ENCODE data around the gene SYNPO2.
"Not testable (repeated sequence)": the region's sequence is repeated elsewhere in the genome, so short reads cannot be mapped to it uniquely, and the experiment has no call there.

The SYNPO2 gene

DNA sequence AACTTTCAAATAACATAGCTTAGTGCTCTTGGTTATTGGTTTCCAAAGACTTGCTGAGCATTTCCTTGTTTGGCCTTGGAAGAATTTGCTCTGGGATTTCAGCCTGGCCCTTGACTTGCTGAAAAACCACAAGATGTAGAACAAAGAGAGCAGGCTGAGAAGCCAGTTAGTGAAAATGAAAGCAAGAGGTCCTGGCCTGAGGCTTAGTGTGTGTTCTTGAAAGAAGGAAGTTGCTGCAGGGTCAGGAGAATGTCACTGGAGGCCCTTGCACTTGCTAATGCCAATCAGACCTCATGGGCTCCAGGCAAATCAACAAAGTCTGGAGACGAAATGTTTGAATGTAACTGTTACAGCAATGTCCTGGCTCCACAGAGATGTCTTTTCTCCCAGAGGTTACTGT is 79.4 kb downstream of the SYNPO2 start:
- H3K27me3 ChIP-seq (ENCODE audit: control insufficient read depth in 1 of 2, insufficient read depth in 2 of 2, low read length in 2 of 2): no peaks in the 10 kb centered on the region
- H3K27ac ChIP-seq (ENCODE audit: low read depth, low read length): peak overlapping the region; percentile 42
- H3K9ac ChIP-seq (ENCODE audit: low read depth in 1 of 2, low read length in 2 of 2): no peak overlapping the region
- no peaks in the 10 kb centered on the region for H3K9me3 ChIP-seq (ENCODE audit: control insufficient read depth in 1 of 2, low read length in 2 of 2)
- H3K4me1 ChIP-seq (ENCODE audit: control insufficient read depth in 1 of 2, insufficient read depth in 2 of 2, low read length in 2 of 2): peaks cover 15 to 21% of the 10 kb centered on the region in 2 donors
- peak overlapping the region in 1 of 2 donors; percentile 56 for H3K4me3 ChIP-seq (ENCODE audit: low read depth in 1 of 2, low read length in 2 of 2)
- H3K36me3 ChIP-seq (ENCODE audit: control insufficient read depth in 1 of 2, insufficient read depth in 2 of 2, low read length in 2 of 2): no peaks in the 10 kb centered on the region

DNA sequence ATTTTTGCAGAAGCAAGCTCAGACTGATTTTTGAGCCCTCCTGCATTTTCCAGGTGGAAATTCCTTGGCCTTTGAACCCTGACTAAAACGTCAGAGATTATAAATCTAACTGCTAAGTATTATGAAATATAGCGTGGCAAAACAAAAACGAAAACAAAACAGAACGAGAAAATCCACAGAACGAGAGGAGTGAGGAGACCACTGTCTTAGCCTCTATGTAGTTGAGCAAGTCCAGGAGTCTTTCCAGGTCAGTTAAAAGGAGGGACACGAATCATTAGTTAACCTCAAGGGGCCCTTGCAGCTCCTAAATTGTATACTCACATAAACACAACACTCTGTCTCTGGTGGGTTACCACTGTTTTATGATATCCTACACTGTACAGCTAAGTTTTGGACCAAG is 80.2 kb downstream of the SYNPO2 start:
- H3K9me3 ChIP-seq (ENCODE audit: control insufficient read depth in 1 of 2, low read length in 2 of 2): no peaks in the 10 kb centered on the region
- no peaks in the 10 kb centered on the region for H3K27me3 ChIP-seq (ENCODE audit: control insufficient read depth in 1 of 2, insufficient read depth in 2 of 2, low read length in 2 of 2)
- H3K36me3 ChIP-seq (ENCODE audit: control insufficient read depth in 1 of 2, insufficient read depth in 2 of 2, low read length in 2 of 2): no peaks in the 10 kb centered on the region
- H3K4me3 ChIP-seq (ENCODE audit: low read depth in 1 of 2, low read length in 2 of 2): peak overlapping the region; percentile 53 to 56
- peaks cover 15 to 21% of the 10 kb centered on the region in 2 donors for H3K4me1 ChIP-seq (ENCODE audit: control insufficient read depth in 1 of 2, insufficient read depth in 2 of 2, low read length in 2 of 2)
- H3K27ac ChIP-seq (ENCODE audit: low read depth, low read length): no peak overlapping the region
- peak overlapping the region; percentile 45 to 55 for H3K9ac ChIP-seq (ENCODE audit: low read depth in 1 of 2, low read length in 2 of 2)

DNA sequence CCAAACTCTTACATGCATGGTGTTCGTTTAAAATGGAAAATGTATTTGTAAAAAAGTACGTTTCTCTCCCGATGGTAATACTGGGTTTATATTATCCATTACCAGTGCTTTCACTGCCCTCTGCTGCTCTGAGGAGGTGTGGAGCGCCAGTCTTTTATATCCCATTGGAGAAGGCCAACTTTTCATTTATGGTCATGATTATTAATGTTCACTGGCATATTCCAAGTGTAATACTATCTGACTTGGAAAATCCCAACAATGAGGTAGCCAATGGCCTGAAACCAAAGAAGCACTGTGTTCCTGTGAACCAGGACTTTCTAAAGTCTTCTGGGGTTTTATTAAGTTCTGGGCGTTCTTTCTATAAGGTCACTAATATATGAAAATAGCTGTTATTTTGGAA is 80.7 kb downstream of the SYNPO2 start:
- no peaks in the 10 kb centered on the region for H3K36me3 ChIP-seq (ENCODE audit: control insufficient read depth in 1 of 2, insufficient read depth in 2 of 2, low read length in 2 of 2)
- peaks cover 15 to 21% of the 10 kb centered on the region in 2 donors for H3K4me1 ChIP-seq (ENCODE audit: control insufficient read depth in 1 of 2, insufficient read depth in 2 of 2, low read length in 2 of 2)
- H3K27ac ChIP-seq (ENCODE audit: low read depth, low read length): no peak overlapping the region
- H3K27me3 ChIP-seq (ENCODE audit: control insufficient read depth in 1 of 2, insufficient read depth in 2 of 2, low read length in 2 of 2): no peaks in the 10 kb centered on the region
- H3K4me3 ChIP-seq (ENCODE audit: low read depth in 1 of 2, low read length in 2 of 2): peak overlapping the region; percentile 53 to 56
- H3K9ac ChIP-seq (ENCODE audit: low read depth in 1 of 2, low read length in 2 of 2): peak overlapping the region; percentile 45 to 55
- no peaks in the 10 kb centered on the region for H3K9me3 ChIP-seq (ENCODE audit: control insufficient read depth in 1 of 2, low read length in 2 of 2)

DNA sequence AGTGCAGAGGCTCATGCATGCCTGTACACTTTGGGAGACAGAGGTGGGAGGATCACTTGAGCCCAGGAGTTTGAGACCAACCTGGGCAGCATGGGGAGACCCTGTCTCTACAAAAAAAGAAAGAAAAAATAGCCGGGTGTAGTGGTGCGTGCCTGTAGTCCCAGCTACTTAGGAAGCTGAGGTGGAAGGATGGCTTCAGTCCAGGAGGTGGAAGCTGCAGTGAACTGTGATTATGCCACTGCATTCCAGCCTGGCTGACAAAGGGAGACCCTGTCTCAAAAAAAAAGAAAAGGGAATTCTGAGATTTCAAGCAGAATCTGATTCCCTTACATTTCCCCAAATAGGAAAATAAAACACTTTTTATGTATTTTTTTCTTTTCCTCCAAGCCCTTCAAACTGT is 83.5 kb downstream of the SYNPO2 start:
- peaks cover 20 to 27% of the 10 kb centered on the region in 2 donors for H3K4me1 ChIP-seq (ENCODE audit: control insufficient read depth in 1 of 2, insufficient read depth in 2 of 2, low read length in 2 of 2)
- H3K9ac ChIP-seq (ENCODE audit: low read depth in 1 of 2, low read length in 2 of 2): no peak overlapping the region
- H3K36me3 ChIP-seq (ENCODE audit: control insufficient read depth in 1 of 2, insufficient read depth in 2 of 2, low read length in 2 of 2): no peaks in the 10 kb centered on the region
- H3K4me3 ChIP-seq (ENCODE audit: low read depth in 1 of 2, low read length in 2 of 2): no peak overlapping the region
- no peaks in the 10 kb centered on the region for H3K9me3 ChIP-seq (ENCODE audit: control insufficient read depth in 1 of 2, low read length in 2 of 2)
- H3K27ac ChIP-seq (ENCODE audit: low read depth, low read length): no peak overlapping the region
- H3K27me3 ChIP-seq (ENCODE audit: control insufficient read depth in 1 of 2, insufficient read depth in 2 of 2, low read length in 2 of 2): no peaks in the 10 kb centered on the region

DNA sequence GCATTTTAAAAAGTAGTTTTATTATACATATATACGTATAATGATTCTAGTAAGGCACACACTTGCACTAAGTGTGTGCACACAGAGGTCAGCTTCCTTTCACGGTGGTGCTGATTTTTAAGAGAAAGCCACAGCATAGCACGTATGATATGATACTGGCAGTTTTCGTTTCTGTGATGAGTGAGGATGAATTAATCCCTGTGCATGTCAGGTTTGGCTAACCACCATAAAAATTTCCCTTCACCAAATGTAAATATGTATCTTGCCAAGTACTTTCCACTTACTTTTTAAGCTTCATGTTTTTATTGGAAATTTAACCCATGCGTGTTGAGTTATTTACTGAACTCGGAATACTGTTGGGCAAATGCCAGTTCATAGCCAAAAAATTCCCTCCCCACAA is 84.6 kb downstream of the SYNPO2 start:
- peaks cover 9 to 22% of the 10 kb centered on the region in 2 donors for H3K4me1 ChIP-seq (ENCODE audit: control insufficient read depth in 1 of 2, insufficient read depth in 2 of 2, low read length in 2 of 2)

DNA sequence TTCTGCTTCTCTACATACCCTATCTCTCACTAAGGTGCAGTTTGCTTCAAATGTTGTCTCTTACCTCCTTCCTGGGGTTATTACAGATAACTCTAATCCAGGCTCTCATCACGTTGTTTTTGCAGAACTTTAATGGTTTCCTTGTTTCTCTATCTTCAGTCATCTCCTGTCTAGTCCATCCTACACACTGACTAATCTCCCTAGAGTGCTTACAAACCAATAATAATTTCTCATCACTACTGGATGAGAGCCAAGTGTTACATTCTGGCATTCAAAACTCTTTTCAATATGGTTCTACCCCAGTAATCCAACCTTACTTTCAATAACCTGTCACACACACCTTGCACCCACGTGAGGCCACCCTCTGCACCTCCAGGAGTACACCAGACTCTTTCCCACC is 86.1 kb downstream of the SYNPO2 start:
- no peaks in the 10 kb centered on the region for H3K36me3 ChIP-seq (ENCODE audit: control insufficient read depth in 1 of 2, insufficient read depth in 2 of 2, low read length in 2 of 2)

More for the DNA sequence above, 84.6 kb downstream of the SYNPO2 start:
- Histone ChIP-seq H3K36me3 (ENCODE audit: control insufficient read depth in 1 of 2, insufficient read depth in 2 of 2, low read length in 2 of 2) (no peaks in the 10 kb centered on the region), H3K27me3 (ENCODE audit: control insufficient read depth in 1 of 2, insufficient read depth in 2 of 2, low read length in 2 of 2) (no peaks in the 10 kb centered on the region), H3K27ac (ENCODE audit: low read depth, low read length) (no peak overlapping the region), H3K4me3 (ENCODE audit: low read depth in 1 of 2, low read length in 2 of 2) (no peak overlapping the region), H3K9me3 (ENCODE audit: control insufficient read depth in 1 of 2, low read length in 2 of 2) (no peaks in the 10 kb centered on the region), H3K9ac (ENCODE audit: low read depth in 1 of 2, low read length in 2 of 2) (no peak overlapping the region)

DNA sequence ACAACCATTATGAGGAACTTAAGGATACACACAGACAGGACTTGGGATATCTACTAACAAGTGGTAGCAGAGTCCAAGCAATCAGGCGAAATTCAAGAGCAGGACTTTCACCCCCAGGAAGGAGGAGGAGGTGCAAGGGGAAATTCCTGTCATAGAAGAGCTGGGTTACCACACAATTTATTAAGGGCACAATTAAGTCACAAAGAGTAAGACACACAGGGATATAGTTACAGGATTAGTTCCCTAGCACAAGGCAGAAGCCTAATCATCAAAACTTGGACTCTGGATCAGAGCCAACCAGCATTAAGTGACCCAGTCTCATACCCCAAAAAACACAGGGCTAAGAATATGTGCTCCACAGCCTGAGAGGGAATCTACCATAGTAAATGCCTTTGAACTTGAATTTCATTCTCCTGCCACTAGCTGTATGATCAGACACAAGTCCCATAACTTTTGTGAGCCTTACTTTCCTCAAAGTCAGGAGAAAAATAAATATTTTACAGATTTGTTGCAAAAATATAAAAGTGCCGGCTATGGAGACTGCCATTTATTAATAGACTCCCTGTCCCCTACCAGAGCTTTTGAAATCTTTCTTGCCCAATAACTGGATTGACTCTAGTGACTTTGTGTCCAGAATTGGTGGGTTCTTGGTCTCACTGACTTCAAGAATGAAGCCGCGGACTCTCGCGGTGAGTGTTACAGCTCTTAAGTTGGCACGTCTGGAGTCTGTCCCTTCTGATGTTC is 87.0 kb downstream of the SYNPO2 start:
- H3K4me1 ChIP-seq (ENCODE audit: control insufficient read depth in 1 of 2, insufficient read depth in 2 of 2, low read length in 2 of 2): peaks cover 0 to 13% of the 10 kb centered on the region in 2 donors
- no peaks in the 10 kb centered on the region for H3K36me3 ChIP-seq (ENCODE audit: control insufficient read depth in 1 of 2, insufficient read depth in 2 of 2, low read length in 2 of 2)
- no peak overlapping the region for H3K4me3 ChIP-seq (ENCODE audit: low read depth in 1 of 2, low read length in 2 of 2)
- no peaks in the 10 kb centered on the region for H3K9me3 ChIP-seq (ENCODE audit: control insufficient read depth in 1 of 2, low read length in 2 of 2)
- no peak overlapping the region for H3K27ac ChIP-seq (ENCODE audit: low read depth, low read length)
- no peaks in the 10 kb centered on the region for H3K27me3 ChIP-seq (ENCODE audit: control insufficient read depth in 1 of 2, insufficient read depth in 2 of 2, low read length in 2 of 2)
- H3K9ac ChIP-seq (ENCODE audit: low read depth in 1 of 2, low read length in 2 of 2): no peak overlapping the region

More for the DNA sequence above, 86.1 kb downstream of the SYNPO2 start:
- no peak overlapping the region for H3K4me3 ChIP-seq (ENCODE audit: low read depth in 1 of 2, low read length in 2 of 2)
- H3K4me1 ChIP-seq (ENCODE audit: control insufficient read depth in 1 of 2, insufficient read depth in 2 of 2, low read length in 2 of 2): peaks cover 0 to 13% of the 10 kb centered on the region in 2 donors
- no peaks in the 10 kb centered on the region for H3K9me3 ChIP-seq (ENCODE audit: control insufficient read depth in 1 of 2, low read length in 2 of 2)
- H3K27ac ChIP-seq (ENCODE audit: low read depth, low read length): no peak overlapping the region
- no peaks in the 10 kb centered on the region for H3K27me3 ChIP-seq (ENCODE audit: control insufficient read depth in 1 of 2, insufficient read depth in 2 of 2, low read length in 2 of 2)
- no peak overlapping the region for H3K9ac ChIP-seq (ENCODE audit: low read depth in 1 of 2, low read length in 2 of 2)

DNA sequence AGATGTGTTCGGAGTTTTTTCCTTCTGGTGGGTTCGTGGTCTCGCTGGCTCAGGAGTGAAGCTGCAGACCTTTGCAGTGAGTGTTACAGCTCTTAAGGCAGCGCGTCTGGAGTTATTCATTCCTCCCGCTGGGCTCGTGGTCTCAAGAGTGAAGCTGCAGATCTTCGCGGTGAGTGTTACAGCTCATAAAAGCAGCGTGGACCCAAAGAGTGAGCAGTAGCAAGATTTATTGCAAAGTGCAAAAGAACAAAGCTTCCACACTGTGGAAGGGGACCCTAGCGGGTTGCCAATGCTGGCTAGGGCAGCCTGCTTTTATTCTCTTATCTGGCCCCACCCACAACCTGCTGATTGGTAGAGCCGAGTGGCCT is 87.5 kb downstream of the SYNPO2 start:
- H3K4me3 ChIP-seq (ENCODE audit: low read depth in 1 of 2, low read length in 2 of 2); H3K27ac ChIP-seq (ENCODE audit: low read depth, low read length); H3K36me3 ChIP-seq (ENCODE audit: control insufficient read depth in 1 of 2, insufficient read depth in 2 of 2, low read length in 2 of 2); H3K9me3 ChIP-seq (ENCODE audit: control insufficient read depth in 1 of 2, low read length in 2 of 2); H3K27me3 ChIP-seq (ENCODE audit: control insufficient read depth in 1 of 2, insufficient read depth in 2 of 2, low read length in 2 of 2); H3K9ac ChIP-seq (ENCODE audit: low read depth in 1 of 2, low read length in 2 of 2): not testable (repeated sequence)
- peaks cover 0 to 13% of the 10 kb centered on the region in 2 donors for H3K4me1 ChIP-seq (ENCODE audit: control insufficient read depth in 1 of 2, insufficient read depth in 2 of 2, low read length in 2 of 2)

DNA sequence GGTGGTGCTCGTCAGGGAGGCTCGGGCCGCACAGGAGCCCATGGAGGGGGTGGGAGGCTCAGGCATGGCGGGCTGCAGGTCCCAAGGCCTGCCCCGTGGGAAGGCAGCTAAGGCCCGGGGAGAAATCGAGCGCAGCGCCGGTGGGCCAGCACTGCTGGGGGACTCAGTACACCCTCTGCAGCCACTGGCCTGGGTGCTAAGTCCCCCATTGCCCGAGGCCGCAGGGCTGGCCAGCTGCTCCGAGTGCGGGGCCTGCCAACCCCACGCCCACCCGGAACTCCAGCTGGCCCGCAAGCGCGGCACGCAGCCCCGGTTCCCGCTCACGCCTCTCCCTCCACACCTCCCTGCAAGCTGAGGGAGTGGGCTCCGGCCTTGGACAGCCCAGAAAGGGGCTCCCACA is 88.4 kb downstream of the SYNPO2 start:
- H3K4me3 ChIP-seq (ENCODE audit: low read depth in 1 of 2, low read length in 2 of 2); H3K9ac ChIP-seq (ENCODE audit: low read depth in 1 of 2, low read length in 2 of 2); H3K36me3 ChIP-seq (ENCODE audit: control insufficient read depth in 1 of 2, insufficient read depth in 2 of 2, low read length in 2 of 2); H3K27ac ChIP-seq (ENCODE audit: low read depth, low read length); H3K9me3 ChIP-seq (ENCODE audit: control insufficient read depth in 1 of 2, low read length in 2 of 2); H3K27me3 ChIP-seq (ENCODE audit: control insufficient read depth in 1 of 2, insufficient read depth in 2 of 2, low read length in 2 of 2): not testable (repeated sequence)
- H3K4me1 ChIP-seq (ENCODE audit: control insufficient read depth in 1 of 2, insufficient read depth in 2 of 2, low read length in 2 of 2): peaks cover 0 to 13% of the 10 kb centered on the region in 2 donors

DNA sequence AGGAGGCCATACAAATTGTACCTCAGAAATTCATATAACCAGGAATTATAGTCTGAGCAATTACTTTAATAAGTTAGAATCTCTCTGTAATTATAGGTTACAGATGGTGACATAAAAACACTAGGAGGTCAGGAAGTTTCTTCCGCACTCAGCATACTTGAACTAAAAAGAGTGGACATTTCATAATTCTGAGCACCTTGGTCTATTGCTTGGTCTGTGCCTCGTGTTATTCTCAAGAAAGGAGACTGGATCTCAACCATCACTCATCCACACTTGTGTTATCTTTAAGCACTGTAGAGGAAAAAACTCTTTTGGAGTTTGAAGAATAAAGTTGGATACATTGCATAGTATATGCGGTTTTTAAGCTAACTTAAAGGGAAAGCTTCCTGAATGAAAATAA is 91.1 kb downstream of the SYNPO2 start:
- H3K4me1 ChIP-seq (ENCODE audit: control insufficient read depth in 1 of 2, insufficient read depth in 2 of 2, low read length in 2 of 2): peaks cover 0 to 11% of the 10 kb centered on the region in 2 donors
- no peaks in the 10 kb centered on the region for H3K36me3 ChIP-seq (ENCODE audit: control insufficient read depth in 1 of 2, insufficient read depth in 2 of 2, low read length in 2 of 2)
- H3K27ac ChIP-seq (ENCODE audit: low read depth, low read length): no peak overlapping the region
- H3K9me3 ChIP-seq (ENCODE audit: control insufficient read depth in 1 of 2, low read length in 2 of 2): no peaks in the 10 kb centered on the region
- H3K4me3 ChIP-seq (ENCODE audit: low read depth in 1 of 2, low read length in 2 of 2): no peak overlapping the region
- no peaks in the 10 kb centered on the region for H3K27me3 ChIP-seq (ENCODE audit: control insufficient read depth in 1 of 2, insufficient read depth in 2 of 2, low read length in 2 of 2)
- no peak overlapping the region for H3K9ac ChIP-seq (ENCODE audit: low read depth in 1 of 2, low read length in 2 of 2)

Measured in duodenal mucosa (tissue), 2 donors.